Left colon (tissue), 2 donors: Measurements from ENCODE around the gene IRGM. TPM values are rescaled to one million over a fixed set of nuclear protein-coding genes. Genes with fewer than 3 reads are reported as not detected.

Experiments used
- ATAC-seq: fragments of 200-7000 bp; cut with Tn5 transposase; one replicate; pipeline ENCODE4 v1.9.1; 2020; ENCODE audit warnings: mild to moderate bottlenecking, moderate library complexity
- DNase-seq, 2 donors: peaks; one replicate each; pipeline ENCODE4 v3.0.0-alpha.2; 2020
- intact Hi-C, 2 donors: fragments of 100-400 bp; cut with DNase I in 1 of 2; cut with micrococcal nuclease in 1 of 2; formaldehyde crosslinking; loops; one replicate each; pipeline versions ENCODE4 v1.11.2 to v1.14.0; 2022; cut with DNase I, micrococcal nuclease
- total RNA-seq, 2 donors: library from RNA; stranded (reverse); fragmentation: NEBNext Ultra II Directional; extraction: Animal tissue kit (Norgen Biotek cat#: 25700); gene quantifications; one replicate each; pipeline ENCODE4 v1.2.1, GENCODE V29; 2021
- donor health status: DM: no; HTN: no; CAD: no.
- donor health status: DM: yes; HTN: yes; CAD: no.

Gene IRGM
- total RNA-seq, 2 donors from 2014 or later = not detected

GRCh38 chr5:150860246-150860821, 14.0 kb downstream of the IRGM start:
- intact Hi-C loops = no loop called here
- ATAC-seq (no peak), DNase-seq (no peak)

DNA sequence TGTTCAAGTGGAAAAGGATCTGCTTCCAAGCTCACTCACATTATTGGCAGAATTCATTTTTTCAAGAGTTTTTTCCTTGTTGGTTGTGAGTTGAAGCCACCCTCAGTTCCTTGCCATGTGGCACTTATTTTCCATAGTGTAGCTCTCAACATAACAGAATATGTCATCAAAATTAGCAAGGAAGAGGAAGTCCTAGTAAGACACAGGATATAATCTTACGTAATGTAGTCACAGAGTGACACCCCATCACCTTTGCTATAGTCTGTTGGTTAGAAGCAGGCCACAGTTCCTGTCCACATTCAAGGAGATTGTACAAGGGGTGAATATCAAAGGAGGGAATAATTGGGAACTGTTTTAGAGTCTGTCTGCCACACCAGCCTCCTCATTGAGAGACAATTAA, 15.7 kb downstream of the IRGM start:
- DNase-seq (no peak), ATAC-seq (no peak)
- intact Hi-C loops = no loop called here

DNA sequence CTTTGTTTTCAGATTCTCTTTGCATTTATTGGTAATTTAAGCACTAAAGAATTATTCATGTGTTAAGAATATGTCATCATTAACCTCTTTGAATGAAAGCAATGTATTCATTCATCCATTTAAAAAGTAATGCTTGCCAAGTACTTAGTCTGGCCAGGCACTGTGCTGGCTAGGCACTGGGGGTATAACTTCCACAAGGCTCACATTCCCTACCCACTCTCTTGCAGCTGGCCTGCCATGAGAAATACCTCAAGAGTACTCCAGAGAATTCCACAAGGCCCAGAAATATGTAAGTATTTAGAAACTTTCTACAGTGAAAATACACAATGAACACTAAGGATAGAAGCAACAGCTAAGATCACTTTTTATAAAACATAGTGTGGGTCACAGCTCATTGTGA, 33.0 kb downstream of the IRGM start:
- intact Hi-C loops = no loop called here
- DNase-seq (no peak), ATAC-seq (no peak)

GRCh38 chr5:150895431-150896428, 49.4 kb downstream of the IRGM start:
- DNase-seq = no peak
- intact Hi-C loops = no loop called here
- ATAC-seq = no peak

Other genes starting within 250 kb of the IRGM start
- gene SYNPO, start 205.9 kb upstream of the IRGM start, total RNA-seq = 10 to 100 TPM; 43.6 to 73.9 TPM
- gene MYOZ3, start 185.3 kb upstream of the IRGM start, total RNA-seq = 1 to 10 TPM in 1 of 2 donors, under 1 TPM in 1; 0.31 to 1.1 TPM
- 10 to 100 TPM; 29.3 to 39.5 TPM for gene RBM22, start 145.5 kb upstream of the IRGM start, total RNA-seq
- 10 to 100 TPM; 44.6 to 51.5 TPM for gene DCTN4, start 87.5 kb upstream of the IRGM start, total RNA-seq
- 10 to 100 TPM; 11.0 to 13.6 TPM for gene SMIM3, start 67.8 kb upstream of the IRGM start, total RNA-seq
- gene ZNF300, start 58.5 kb downstream of the IRGM start, total RNA-seq = 1 to 10 TPM; 1.6 to 2.0 TPM
- gene GPX3, start 174.1 kb downstream of the IRGM start, total RNA-seq = 100 to 1,000 TPM; 106 to 174 TPM
- gene TNIP1, start 234.5 kb downstream of the IRGM start, total RNA-seq = 100 to 1,000 TPM; 200 to 215 TPM